GM20000 (cell line): ENCODE measurements around the gene NUTF2.
A peak's percentile ranks its signal among the peaks of the same experiment; 100 is the strongest.

Source experiments
- DNase-seq: peaks from one replicate; pipeline ENCODE4 v3.0.0; 2012; ENCODE audit warnings: low spot score
- CTCF ChIP-seq: IDR thresholded peaks from 2 replicates; pipeline ENCODE4 v1.5.1; 2012; ENCODE audit warnings: mild to moderate bottlenecking, control low read depth; ENCODE audit errors: extremely low read depth, missing control alignments

The NUTF2 gene

GRCh38 chr16:67837811-67838210 is 8.9 kb upstream of the NUTF2 start:
- no peak for DNase-seq
- TF ChIP-seq CTCF: no peak

- DNase-seq: no peak
- TF ChIP-seq CTCF: no peak
These were observed 5.4 kb upstream of the NUTF2 start for GRCh38 chr16:67841198-67841815.

GRCh38 chr16:67841816-67842508 is 4.8 kb upstream of the NUTF2 start, which contains the start of gene THAP11:
Gene THAP11 (plus strand): TSS chr16:67842320. CDS start chr16:67842555, 235 bp downstream.
- peak; percentile 93 for DNase-seq
- TF ChIP-seq CTCF: peak; percentile 78

GRCh38 chr16:67842509-67843342 is 4.0 kb upstream of the NUTF2 start:
- TF ChIP-seq CTCF: peak; percentile 45
- DNase-seq: peak; percentile 74

GRCh38 chr16:67843343-67843765 is 3.4 kb upstream of the NUTF2 start:
- DNase-seq: no peak

GRCh38 chr16:67844497-67844896 is 2.2 kb upstream of the NUTF2 start:
- no peak for TF ChIP-seq CTCF
- no peak for DNase-seq

More at GRCh38 chr16:67843343-67843765, 3.4 kb upstream of the NUTF2 start:
- TF ChIP-seq CTCF: no peak
